Measurements from ENCODE around the gene DAGLB. TPM values are rescaled to one million over a fixed set of nuclear protein-coding genes. Genes with fewer than 3 reads are reported as not detected.

The DAGLB gene
- polyA plus RNA-seq, 1 donor (not counting 4 experiments of a cell fraction or from before 2014, with no cell fraction given) = 15.5 TPM

GRCh38 chr7:6494365-6494764 is 46.6 kb upstream of the DAGLB start:
- DNase-seq (ENCODE audit: low read depth, low spot score) (no peak), FAIRE-seq (no peak)
- Histone ChIP-seq H3K27ac (ENCODE audit: control insufficient read depth, insufficient read depth, low read length) (no peak overlapping the region), H3K27me3 (ENCODE audit: control insufficient read depth, extremely low read depth, insufficient read depth, low read length) (no peaks in the 10 kb centered on the region), H3K4me2 (ENCODE audit: control insufficient read depth, extremely low read depth, insufficient read depth, low read depth, low read length) (no peak overlapping the region), H3K9ac (ENCODE audit: control insufficient read depth, extremely low read depth, insufficient read depth, low read length) (no peak overlapping the region), H3K79me2 (ENCODE audit: control insufficient read depth, insufficient read depth, low read length) (no peaks in the 10 kb centered on the region), H3K4me1 (ENCODE audit: control insufficient read depth, extremely low read depth, insufficient read depth, low read length) (peaks cover 4% of the 10 kb centered on the region), H3K9me3 (ENCODE audit: control insufficient read depth, low read depth, low read length) (no peaks in the 10 kb centered on the region), H3K4me3 (ENCODE audit: control insufficient read depth in 2 of 3, extremely low read depth in 1 of 3, insufficient read depth in 2 of 3, low read depth in 1 of 3, low read length in 3 of 3) (no peak overlapping the region), H2AFZ (ENCODE audit: control insufficient read depth, low read length) (no peak overlapping the region), H4K20me1 (ENCODE audit: control insufficient read depth, extremely low read depth, insufficient read depth, low read length) (no peaks in the 10 kb centered on the region), H3K36me3 (ENCODE audit: control insufficient read depth in 2 of 2, extremely low read depth in 1 of 2, insufficient read depth in 2 of 2, low read length in 2 of 2) (no peaks in the 10 kb centered on the region), H3K9me1 (ENCODE audit: control insufficient read depth, extremely low read depth, insufficient read depth, low read length) (no peaks in the 10 kb centered on the region)
- no peak for TF ChIP-seq EZH2 (IDR thresholded peaks at IDR 0.05; ENCODE audit: low read length)
- dilution Hi-C loops (cut with MboI; ENCODE audit: extremely low pct_ligation_motif_present, low sequenced_read_pairs) = no loop called here

- H3K9me3 ChIP-seq (ENCODE audit: control insufficient read depth, low read depth, low read length) = no peaks in the 10 kb centered on the region
- no peak overlapping the region for H3K4me3 ChIP-seq (ENCODE audit: control insufficient read depth in 2 of 3, extremely low read depth in 1 of 3, insufficient read depth in 2 of 3, low read depth in 1 of 3, low read length in 3 of 3)
- TF ChIP-seq EZH2 (IDR thresholded peaks at IDR 0.05; ENCODE audit: low read length) (no peak), CTCF (optimal IDR thresholded peaks at IDR 0.05 in 1 of 3, IDR thresholded peaks at IDR 0.05 in 1 of 3, conservative IDR thresholded peaks at IDR 0.05 in 1 of 3; ENCODE audit: extremely low read depth in 1 of 3, insufficient read depth in 2 of 3, low read length in 3 of 3) (no peak)
- no peaks in the 10 kb centered on the region for H3K27me3 ChIP-seq (ENCODE audit: control insufficient read depth, extremely low read depth, insufficient read depth, low read length)
- no peaks in the 10 kb centered on the region for H3K9me1 ChIP-seq (ENCODE audit: control insufficient read depth, extremely low read depth, insufficient read depth, low read length)
- no peak overlapping the region for H3K9ac ChIP-seq (ENCODE audit: control insufficient read depth, extremely low read depth, insufficient read depth, low read length)
- H3K4me1 ChIP-seq (ENCODE audit: control insufficient read depth, extremely low read depth, insufficient read depth, low read length) = no peaks in the 10 kb centered on the region
- dilution Hi-C loops (cut with MboI; ENCODE audit: extremely low pct_ligation_motif_present, low sequenced_read_pairs) = no loop called here
- DNase-seq (ENCODE audit: low read depth, low spot score) (no peak), FAIRE-seq (no peak)
- H2AFZ ChIP-seq (ENCODE audit: control insufficient read depth, low read length) = no peak overlapping the region
- H3K36me3 ChIP-seq (ENCODE audit: control insufficient read depth in 2 of 2, extremely low read depth in 1 of 2, insufficient read depth in 2 of 2, low read length in 2 of 2) = no peaks in the 10 kb centered on the region
- no peak overlapping the region for H3K27ac ChIP-seq (ENCODE audit: control insufficient read depth, insufficient read depth, low read length)
- no peaks in the 10 kb centered on the region for H3K79me2 ChIP-seq (ENCODE audit: control insufficient read depth, insufficient read depth, low read length)
- H3K4me2 ChIP-seq (ENCODE audit: control insufficient read depth, extremely low read depth, insufficient read depth, low read depth, low read length) = no peak overlapping the region
- no peaks in the 10 kb centered on the region for H4K20me1 ChIP-seq (ENCODE audit: control insufficient read depth, extremely low read depth, insufficient read depth, low read length)
These were observed 43.4 kb upstream of the DAGLB start for GRCh38 chr7:6491194-6491593.

GRCh38 chr7:6489612-6490011 is 41.9 kb upstream of the DAGLB start:
- Histone ChIP-seq H2AFZ (ENCODE audit: control insufficient read depth, low read length) (no peak overlapping the region), H3K9ac (ENCODE audit: control insufficient read depth, extremely low read depth, insufficient read depth, low read length) (no peak overlapping the region), H4K20me1 (ENCODE audit: control insufficient read depth, extremely low read depth, insufficient read depth, low read length) (no peaks in the 10 kb centered on the region), H3K27me3 (ENCODE audit: control insufficient read depth, extremely low read depth, insufficient read depth, low read length) (no peaks in the 10 kb centered on the region), H3K79me2 (ENCODE audit: control insufficient read depth, insufficient read depth, low read length) (no peaks in the 10 kb centered on the region), H3K27ac (ENCODE audit: control insufficient read depth, insufficient read depth, low read length) (no peak overlapping the region), H3K9me1 (ENCODE audit: control insufficient read depth, extremely low read depth, insufficient read depth, low read length) (no peaks in the 10 kb centered on the region), H3K4me2 (ENCODE audit: control insufficient read depth, extremely low read depth, insufficient read depth, low read depth, low read length) (no peak overlapping the region), H3K4me3 (ENCODE audit: control insufficient read depth in 2 of 3, extremely low read depth in 1 of 3, insufficient read depth in 2 of 3, low read depth in 1 of 3, low read length in 3 of 3) (no peak overlapping the region), H3K9me3 (ENCODE audit: control insufficient read depth, low read depth, low read length) (no peaks in the 10 kb centered on the region), H3K4me1 (ENCODE audit: control insufficient read depth, extremely low read depth, insufficient read depth, low read length) (no peaks in the 10 kb centered on the region), H3K36me3 (ENCODE audit: control insufficient read depth in 2 of 2, extremely low read depth in 1 of 2, insufficient read depth in 2 of 2, low read length in 2 of 2) (no peaks in the 10 kb centered on the region)
- no peak for TF ChIP-seq EZH2 (IDR thresholded peaks at IDR 0.05; ENCODE audit: low read length)
- TF ChIP-seq CTCF (optimal IDR thresholded peaks at IDR 0.05 in 1 of 3, IDR thresholded peaks at IDR 0.05 in 1 of 3, conservative IDR thresholded peaks at IDR 0.05 in 1 of 3; ENCODE audit: extremely low read depth in 1 of 3, insufficient read depth in 2 of 3, low read length in 3 of 3) = peak in 1 of 3 experiments; percentile 8
- DNase-seq (ENCODE audit: low read depth, low spot score) = no peak
- no peak for FAIRE-seq
- dilution Hi-C loops (cut with MboI; ENCODE audit: extremely low pct_ligation_motif_present, low sequenced_read_pairs) = no loop called here
